ENCODE measurements around the gene HCRT. TPM values are rescaled to one million over a fixed set of nuclear protein-coding genes. Genes with fewer than 3 reads are reported as not detected.

Gene HCRT
- polyA plus RNA-seq, 1 donor from 2014 or later: not detected

DNA sequence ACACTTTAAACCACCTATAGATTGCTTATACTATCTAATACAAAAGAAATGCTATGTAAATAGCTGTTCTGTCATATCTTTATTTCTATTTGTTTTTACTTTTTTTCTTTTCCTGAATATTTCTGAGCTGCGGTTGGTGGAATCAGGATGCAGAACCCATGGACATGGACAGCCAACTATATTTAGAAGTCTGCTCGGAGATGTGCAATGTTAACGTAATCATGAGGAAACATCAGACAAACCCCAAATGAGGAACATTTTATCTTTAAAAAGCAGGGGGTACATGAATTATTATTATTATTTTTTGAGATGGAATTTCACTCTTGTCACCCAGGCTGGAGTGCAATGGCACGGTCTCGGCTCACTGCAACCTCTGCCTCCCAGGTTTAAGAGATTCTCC lies 40.4 kb upstream of the HCRT start:
- H3K4me3 ChIP-seq (ENCODE audit: low read length): no peak overlapping the region
- H3K9ac ChIP-seq (ENCODE audit: low read length): no peak overlapping the region
- peaks cover 3% of the 10 kb centered on the region for H3K79me2 ChIP-seq (replicated peaks; ENCODE audit: insufficient read depth, low read length)
- H3F3A ChIP-seq (ENCODE audit: insufficient read depth, low read length, poor library complexity, severe bottlenecking): no peaks in the 10 kb centered on the region
- no peaks in the 10 kb centered on the region for H3K27me3 ChIP-seq (ENCODE audit: insufficient read depth, low read depth, low read length)
- H2AFZ ChIP-seq (ENCODE audit: low read depth, low read length): no peak overlapping the region
- H3K36me3 ChIP-seq (ENCODE audit: insufficient read depth, low read length): no peaks in the 10 kb centered on the region
- H3K9me2 ChIP-seq (ENCODE audit: insufficient read depth, low read length): no peaks in the 10 kb centered on the region
- no peaks in the 10 kb centered on the region for H4K20me1 ChIP-seq (ENCODE audit: insufficient read depth)
- H3K4me2 ChIP-seq (ENCODE audit: low read length): no peak overlapping the region
- H3K27ac ChIP-seq (ENCODE audit: low read length): no peak overlapping the region
- no peaks in the 10 kb centered on the region for H3K9me3 ChIP-seq (ENCODE audit: low read length)
- no peak for TF ChIP-seq RAD21 (conservative IDR thresholded peaks at IDR 0.05)
- no peak for TF ChIP-seq TAF1 (IDR thresholded peaks at IDR 0.05; ENCODE audit: low read depth)
- no peak for TF ChIP-seq MXI1 (conservative IDR thresholded peaks at IDR 0.05; ENCODE audit: poor library complexity, severe bottlenecking)
- TF ChIP-seq POLR2AphosphoS5 (IDR thresholded peaks at IDR 0.05): no peak
- TF ChIP-seq EZH2 (IDR thresholded peaks at IDR 0.05; ENCODE audit: borderline replicate concordance, insufficient read depth, low read length, poor library complexity, severe bottlenecking): no peak
- no peak for TF ChIP-seq SMC3 (conservative IDR thresholded peaks at IDR 0.05; ENCODE audit: poor library complexity)
- TF ChIP-seq, protein P1, sequence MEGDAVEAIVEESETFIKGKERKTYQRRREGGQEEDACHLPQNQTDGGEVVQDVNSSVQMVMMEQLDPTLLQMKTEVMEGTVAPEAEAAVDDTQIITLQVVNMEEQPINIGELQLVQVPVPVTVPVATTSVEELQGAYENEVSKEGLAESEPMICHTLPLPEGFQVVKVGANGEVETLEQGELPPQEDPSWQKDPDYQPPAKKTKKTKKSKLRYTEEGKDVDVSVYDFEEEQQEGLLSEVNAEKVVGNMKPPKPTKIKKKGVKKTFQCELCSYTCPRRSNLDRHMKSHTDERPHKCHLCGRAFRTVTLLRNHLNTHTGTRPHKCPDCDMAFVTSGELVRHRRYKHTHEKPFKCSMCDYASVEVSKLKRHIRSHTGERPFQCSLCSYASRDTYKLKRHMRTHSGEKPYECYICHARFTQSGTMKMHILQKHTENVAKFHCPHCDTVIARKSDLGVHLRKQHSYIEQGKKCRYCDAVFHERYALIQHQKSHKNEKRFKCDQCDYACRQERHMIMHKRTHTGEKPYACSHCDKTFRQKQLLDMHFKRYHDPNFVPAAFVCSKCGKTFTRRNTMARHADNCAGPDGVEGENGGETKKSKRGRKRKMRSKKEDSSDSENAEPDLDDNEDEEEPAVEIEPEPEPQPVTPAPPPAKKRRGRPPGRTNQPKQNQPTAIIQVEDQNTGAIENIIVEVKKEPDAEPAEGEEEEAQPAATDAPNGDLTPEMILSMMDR (IDR thresholded peaks at IDR 0.05; ENCODE audit: poor library complexity, severe bottlenecking): no peak
- TF ChIP-seq, protein P2, sequence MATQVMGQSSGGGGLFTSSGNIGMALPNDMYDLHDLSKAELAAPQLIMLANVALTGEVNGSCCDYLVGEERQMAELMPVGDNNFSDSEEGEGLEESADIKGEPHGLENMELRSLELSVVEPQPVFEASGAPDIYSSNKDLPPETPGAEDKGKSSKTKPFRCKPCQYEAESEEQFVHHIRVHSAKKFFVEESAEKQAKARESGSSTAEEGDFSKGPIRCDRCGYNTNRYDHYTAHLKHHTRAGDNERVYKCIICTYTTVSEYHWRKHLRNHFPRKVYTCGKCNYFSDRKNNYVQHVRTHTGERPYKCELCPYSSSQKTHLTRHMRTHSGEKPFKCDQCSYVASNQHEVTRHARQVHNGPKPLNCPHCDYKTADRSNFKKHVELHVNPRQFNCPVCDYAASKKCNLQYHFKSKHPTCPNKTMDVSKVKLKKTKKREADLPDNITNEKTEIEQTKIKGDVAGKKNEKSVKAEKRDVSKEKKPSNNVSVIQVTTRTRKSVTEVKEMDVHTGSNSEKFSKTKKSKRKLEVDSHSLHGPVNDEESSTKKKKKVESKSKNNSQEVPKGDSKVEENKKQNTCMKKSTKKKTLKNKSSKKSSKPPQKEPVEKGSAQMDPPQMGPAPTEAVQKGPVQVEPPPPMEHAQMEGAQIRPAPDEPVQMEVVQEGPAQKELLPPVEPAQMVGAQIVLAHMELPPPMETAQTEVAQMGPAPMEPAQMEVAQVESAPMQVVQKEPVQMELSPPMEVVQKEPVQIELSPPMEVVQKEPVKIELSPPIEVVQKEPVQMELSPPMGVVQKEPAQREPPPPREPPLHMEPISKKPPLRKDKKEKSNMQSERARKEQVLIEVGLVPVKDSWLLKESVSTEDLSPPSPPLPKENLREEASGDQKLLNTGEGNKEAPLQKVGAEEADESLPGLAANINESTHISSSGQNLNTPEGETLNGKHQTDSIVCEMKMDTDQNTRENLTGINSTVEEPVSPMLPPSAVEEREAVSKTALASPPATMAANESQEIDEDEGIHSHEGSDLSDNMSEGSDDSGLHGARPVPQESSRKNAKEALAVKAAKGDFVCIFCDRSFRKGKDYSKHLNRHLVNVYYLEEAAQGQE (IDR thresholded peaks at IDR 0.05; ENCODE audit: borderline replicate concordance): no peak
- no peak for TF ChIP-seq EP300 (conservative IDR thresholded peaks at IDR 0.05; ENCODE audit: poor library complexity, severe bottlenecking)

DNA sequence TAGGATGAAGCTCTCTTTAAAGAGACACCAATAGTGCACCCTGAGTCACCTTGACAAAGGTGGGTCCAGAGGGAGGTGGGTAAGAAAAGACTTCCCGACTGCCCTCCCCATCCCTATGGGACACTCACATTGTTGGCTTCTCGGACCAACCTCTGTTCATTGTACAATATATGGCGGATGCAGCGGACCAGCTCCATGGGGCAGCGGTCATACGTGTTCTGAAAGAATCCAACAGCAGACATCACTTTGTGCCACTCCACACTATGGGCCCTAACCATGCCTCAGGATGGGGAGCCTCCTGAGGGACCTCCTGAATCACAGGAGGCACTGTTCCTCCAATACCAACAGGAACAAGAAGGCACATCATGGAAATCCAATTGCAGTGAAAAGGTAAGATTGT lies 39.4 kb upstream of the HCRT start:
- no peak overlapping the region for H3K27ac ChIP-seq (ENCODE audit: low read length)
- H3K79me2 ChIP-seq (replicated peaks; ENCODE audit: insufficient read depth, low read length): no peaks in the 10 kb centered on the region
- H3K27me3 ChIP-seq (ENCODE audit: insufficient read depth, low read depth, low read length): no peaks in the 10 kb centered on the region
- H3K4me2 ChIP-seq (ENCODE audit: low read length): no peak overlapping the region
- H3K9me2 ChIP-seq (ENCODE audit: insufficient read depth, low read length): no peaks in the 10 kb centered on the region
- no peaks in the 10 kb centered on the region for H3K9me3 ChIP-seq (ENCODE audit: low read length)
- H3K9ac ChIP-seq (ENCODE audit: low read length): no peak overlapping the region
- H2AFZ ChIP-seq (ENCODE audit: low read depth, low read length): no peak overlapping the region
- no peaks in the 10 kb centered on the region for H4K20me1 ChIP-seq (ENCODE audit: insufficient read depth)
- H3K36me3 ChIP-seq (ENCODE audit: insufficient read depth, low read length): no peaks in the 10 kb centered on the region
- TF ChIP-seq, protein P2 (IDR thresholded peaks at IDR 0.05; ENCODE audit: borderline replicate concordance): no peak
- TF ChIP-seq, protein P1 (IDR thresholded peaks at IDR 0.05; ENCODE audit: poor library complexity, severe bottlenecking): no peak
- TF ChIP-seq MXI1 (conservative IDR thresholded peaks at IDR 0.05; ENCODE audit: poor library complexity, severe bottlenecking) (no peak), EZH2 (IDR thresholded peaks at IDR 0.05; ENCODE audit: borderline replicate concordance, insufficient read depth, low read length, poor library complexity, severe bottlenecking) (no peak), EP300 (conservative IDR thresholded peaks at IDR 0.05; ENCODE audit: poor library complexity, severe bottlenecking) (no peak), TAF1 (IDR thresholded peaks at IDR 0.05; ENCODE audit: low read depth) (no peak)
- no peaks in the 10 kb centered on the region for H3F3A ChIP-seq (ENCODE audit: insufficient read depth, low read length, poor library complexity, severe bottlenecking)
- no peak overlapping the region for H3K4me3 ChIP-seq (ENCODE audit: low read length)

All from neural cell (in vitro differentiated cells).